ENCODE results near the gene HOXD4.

HOXD4 gene

DNA sequence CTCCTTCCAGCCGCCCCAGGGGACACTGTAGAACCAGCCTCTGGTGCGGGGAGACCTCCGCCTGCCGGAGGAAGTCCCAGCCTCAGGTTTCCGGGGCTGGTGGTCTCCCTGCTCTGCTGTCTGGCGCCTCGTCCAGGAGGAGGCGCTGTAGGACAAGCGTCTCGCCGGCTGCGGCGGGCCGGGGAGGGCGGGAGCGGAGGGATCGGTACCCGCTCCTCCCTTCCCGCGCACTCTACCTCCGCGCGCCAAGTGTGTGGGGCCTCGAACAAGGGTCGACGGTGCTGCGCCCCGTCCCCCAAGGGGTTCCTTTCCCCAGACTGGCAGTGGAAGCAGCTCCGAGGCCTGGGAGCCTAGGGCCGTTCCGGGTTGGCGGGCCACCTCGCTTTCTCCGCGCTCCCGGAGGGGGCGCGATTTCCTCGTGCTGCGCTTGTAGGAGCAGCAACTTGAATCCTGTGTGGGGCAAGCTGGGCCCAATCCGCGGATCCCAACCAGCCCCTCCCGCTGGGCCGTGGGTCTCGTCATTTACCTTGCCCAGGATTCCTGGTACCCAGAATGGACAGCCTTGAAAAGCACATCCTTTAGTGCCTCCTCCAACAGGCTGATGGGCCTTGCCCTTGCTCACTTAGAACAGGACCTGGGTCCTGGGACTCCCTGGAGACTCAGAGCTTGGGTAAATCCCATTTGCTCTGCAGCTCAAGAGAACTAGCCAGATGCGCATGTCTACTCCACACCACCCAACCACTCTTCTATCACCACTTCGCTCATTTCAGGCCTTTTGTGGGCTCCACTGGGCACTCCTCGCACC lies 10.6 kb upstream of the HOXD4 start:
- peak; percentile 83 for DNase-seq

DNA sequence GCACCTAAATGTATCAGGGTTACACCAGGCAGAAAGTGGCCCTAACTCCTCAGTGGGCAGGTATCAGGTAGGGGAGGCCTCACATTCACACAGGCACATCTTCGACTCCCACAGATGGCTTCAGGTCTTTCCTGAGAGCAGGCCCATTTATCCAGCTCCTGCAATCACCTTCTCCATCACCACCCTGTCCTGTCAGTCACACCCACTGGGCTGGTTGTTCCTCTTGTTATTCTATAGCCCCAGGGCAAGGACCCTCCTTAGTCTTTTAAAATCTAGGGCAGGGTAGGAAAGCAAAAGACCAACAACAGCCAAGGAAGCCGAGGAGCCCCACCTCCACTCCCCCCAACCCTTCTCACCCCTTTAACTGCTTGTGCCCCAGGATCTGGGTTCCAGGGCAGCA lies 9.1 kb upstream of the HOXD4 start:
- DNase-seq, result no peak

GRCh38 chr2:176145085-176145969 lies 6.0 kb upstream of the HOXD4 start:
- no peak for DNase-seq

DNA sequence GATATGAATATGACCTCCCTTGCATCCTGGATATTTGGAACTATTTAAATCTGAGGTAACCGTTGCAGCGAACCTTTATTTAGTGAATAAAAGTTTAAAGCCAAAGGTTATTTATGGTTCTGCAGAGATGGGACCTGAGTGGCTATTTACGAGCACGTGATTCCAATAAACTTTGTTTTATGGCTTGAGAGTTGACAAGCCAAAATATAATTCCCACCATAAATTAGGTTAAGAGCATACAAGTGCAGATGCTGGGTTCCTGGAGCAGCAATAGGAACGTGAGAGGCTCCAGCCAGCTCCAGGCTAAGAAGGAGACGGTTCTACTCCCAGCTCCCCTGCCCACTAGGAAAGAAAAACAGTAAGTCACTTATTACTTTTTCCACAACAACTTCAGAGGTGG lies 5.2 kb upstream of the HOXD4 start:
- DNase-seq, result peak; percentile 28

- DNase-seq, result no peak
Observed at GRCh38 chr2:176146645-176147044, 4.7 kb upstream of the HOXD4 start.

DNA sequence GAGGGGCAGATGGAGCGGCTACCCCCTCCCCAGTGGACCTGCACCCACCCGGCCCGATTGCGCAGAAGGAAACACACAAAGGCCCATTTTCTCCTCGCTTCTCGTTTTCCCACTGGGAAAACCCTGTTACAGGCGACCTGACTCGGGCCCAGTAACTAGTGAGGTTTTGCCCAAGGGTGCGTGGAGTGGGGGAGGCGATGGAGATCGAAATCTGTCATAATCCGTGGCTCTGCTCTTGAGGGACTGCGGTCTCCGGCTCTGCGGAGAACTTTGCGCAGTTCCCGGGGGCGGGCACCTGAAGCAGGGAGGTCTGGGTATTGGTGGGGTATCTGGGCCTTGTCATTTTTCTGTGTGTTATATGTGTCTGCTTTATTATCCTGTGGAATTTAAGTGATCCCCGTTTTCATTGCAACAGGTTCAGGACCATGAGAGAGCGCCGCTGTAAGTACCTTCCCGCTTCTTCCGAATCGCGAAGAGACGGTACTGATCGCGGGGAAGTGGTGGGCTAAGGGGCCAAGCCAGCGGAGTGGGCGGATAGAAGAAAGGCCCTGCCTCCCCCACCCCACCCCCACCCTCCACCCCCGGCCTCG lies 4.0 kb upstream of the HOXD4 start:
- DNase-seq, result no peak

GRCh38 chr2:176147800-176148496 lies 3.4 kb upstream of the HOXD4 start:
- DNase-seq, result no peak

DNA sequence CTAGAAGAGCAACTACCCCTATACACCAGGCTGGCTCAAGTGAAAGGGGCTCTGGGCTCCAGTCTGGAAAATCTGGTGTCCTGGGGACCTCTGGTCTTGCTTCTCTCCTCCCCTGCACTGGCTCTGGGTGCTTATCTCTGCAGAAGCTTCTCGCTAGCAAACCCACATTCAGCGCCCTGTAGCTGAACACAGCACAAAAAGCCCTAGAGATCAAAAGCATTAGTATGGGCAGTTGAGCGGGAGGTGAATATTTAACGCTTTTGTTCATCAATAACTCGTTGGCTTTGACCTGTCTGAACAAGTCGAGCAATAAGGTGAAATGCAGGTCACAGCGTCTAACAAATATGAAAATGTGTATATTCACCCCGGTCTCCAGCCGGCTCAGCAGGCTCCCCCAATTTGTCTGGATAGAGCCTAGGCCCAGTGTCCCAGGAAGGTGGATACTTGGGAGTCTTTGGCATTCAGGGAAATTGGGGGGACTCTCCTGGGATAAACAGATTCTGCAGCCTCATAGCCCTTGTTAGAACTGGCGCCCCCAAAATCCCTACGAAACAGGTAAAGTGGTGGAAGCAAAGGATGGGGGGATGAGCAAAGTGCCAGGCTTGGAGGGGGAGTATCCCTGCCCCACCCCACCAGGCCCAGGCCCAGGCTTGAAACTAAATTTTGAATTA lies 2.5 kb upstream of the HOXD4 start:
- DNase-seq, result no peak

DNA sequence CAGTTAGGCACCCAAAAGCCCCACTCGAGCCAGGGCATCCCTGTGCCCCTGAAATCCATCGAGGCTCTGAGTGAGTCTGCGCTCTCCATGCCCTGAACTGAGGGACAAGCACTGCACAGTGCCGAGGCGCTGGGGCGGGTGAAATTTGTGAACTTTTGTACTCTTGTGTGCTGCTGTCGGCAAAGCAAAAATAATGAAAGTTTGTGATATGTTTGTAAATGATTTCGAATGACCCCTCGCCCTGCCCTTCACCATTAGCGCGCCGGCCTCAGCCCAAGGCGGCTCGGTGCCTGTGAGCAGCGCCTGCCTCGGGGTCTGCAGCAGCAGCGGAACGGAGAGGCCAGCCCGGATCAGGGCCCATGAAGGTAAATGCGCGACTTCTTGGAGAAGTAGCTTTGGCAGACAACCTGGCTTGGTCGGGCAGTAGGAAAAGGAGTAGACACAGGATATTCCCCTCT lies 1.8 kb upstream of the HOXD4 start:
- DNase-seq, result no peak

DNA sequence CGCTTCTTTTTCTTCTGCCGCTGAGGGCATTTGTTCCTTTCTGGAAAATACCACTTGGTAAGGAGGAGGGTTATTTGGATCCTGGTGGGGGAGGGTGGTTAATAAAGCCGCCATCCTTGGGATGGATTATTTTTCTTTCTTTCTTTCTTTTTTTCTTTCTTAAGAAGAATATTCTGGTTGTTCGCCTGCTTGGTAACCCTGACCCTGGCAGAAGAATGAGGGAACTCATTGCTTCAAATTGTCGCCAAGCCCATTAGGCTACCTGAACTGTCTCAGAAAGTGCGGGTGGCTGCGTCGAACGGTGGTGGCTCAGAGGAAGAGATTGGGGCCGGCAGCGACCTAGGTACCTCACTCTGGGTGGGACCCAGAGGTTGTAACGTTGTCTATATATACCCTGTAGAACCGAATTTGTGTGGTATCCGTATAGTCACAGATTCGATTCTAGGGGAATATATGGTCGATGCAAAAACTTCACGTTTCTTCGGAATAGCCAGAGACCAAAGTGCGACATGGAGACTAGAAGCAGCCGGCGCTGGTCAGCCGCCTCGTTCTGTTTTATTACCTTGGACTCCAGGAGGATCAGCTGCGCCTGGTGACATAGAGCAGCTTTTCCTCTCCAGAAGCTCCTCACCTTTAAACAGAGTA lies 1.3 kb upstream of the HOXD4 start:
- DNase-seq, result no peak

DNA sequence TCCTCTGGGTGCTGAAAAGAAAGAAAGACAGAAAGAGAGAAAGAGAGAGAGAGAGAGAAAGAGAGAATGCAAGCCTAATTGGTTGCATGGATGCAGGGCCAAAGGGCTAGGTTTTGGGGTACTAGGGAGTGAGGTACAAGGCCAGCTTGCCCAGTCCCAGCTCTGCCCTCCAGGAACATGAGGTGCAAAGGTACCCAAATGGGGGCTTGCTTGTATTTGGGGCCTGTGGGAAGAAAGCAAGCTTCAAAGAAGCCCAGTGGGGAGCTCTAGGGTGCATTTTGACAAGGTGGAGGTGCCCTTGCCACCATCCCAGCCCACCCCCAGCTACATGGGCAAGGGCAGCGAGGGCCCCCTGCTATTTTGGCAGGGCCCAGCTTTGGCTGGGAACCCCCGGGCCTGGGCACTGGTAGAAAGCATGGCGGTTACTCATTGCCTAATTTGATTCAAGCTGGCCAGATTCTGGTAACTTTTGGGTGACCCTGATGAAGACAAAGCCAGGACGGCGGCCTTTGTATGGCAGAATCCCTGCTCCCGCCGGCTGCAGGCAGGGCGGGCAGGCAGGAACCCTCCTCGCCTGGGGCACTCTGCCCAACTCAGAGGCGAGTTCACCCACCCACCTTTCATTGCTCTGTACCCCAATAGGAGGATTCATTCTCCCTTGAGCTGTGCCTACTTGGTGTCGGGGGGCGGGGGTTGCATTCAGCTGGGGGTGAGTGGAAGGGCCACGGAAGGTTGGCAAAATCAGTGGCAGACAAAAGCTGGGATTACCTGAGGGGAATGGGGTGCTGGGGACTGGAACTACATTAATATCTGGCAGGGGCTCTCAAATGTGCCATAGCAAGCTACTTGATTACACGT lies 537 bp upstream of the HOXD4 start:
- DNase-seq, result no peak

GRCh38 chr2:176152350-176153181 lies 1.2 kb downstream of the HOXD4 start:
- DNase-seq, result no peak

DNA sequence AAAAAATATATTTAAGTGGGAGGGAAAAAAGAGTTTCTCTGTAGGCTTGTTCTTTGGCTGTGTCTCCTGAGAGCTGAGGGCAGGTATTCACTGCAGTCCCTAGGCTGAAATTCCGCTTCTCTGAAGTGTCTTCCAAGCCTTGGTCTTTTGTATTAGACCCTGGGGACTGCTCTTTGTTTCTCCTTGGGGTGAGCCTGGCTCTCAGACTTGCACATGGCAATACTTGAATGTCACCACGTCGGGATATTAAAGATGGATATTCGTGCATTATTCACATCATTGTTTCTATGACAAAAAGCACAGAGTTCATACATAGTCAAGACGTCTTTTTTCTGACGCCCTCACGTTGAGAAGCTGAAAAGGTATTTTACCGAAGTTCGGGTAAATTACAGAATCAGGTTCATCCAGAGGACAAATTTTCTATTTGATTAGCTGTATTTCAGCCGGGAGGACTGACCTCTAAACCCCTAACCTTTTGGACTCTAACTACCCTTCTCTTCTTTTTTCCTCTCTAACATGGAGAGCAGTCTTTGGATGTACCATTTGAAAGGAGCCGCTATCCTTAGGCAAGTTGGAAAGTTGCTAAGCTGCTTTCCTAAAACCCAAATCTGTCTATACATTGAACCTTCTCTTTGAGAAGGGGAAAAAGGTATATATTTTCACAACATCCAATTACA lies 3.4 kb downstream of the HOXD4 start:
- DNase-seq, result no peak

DNA sequence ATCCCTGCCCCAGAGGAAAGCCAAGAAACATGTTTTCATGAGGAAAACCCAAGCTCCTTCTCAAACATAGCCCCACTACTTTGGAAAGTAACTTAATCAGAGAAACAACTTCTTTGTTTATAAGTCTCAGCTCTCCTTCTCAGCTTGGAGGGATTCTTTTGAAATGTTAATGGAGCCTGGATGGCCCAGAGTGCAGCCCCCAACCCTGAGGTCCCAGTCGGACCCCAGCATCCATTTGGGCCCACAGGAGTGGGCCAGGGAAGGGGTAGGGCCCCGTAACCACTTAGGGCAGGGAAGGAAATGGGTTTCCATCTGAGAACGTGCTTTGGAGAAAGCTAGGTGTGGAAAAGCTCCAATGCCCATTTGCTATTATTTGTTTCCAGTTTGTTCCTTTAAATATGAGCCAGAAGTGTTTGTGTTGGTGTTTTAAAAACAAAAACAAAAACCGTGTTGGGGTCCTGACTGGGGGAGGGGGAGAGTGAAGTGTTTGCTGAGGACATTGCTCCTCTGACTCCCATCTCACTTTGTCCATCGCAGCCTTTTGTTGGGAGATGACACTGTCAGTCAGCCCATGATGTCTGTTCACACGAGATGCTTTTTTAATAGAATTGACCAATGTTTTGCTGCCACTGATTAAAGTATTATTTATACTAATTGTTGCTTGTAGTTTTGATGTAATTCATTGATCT lies 4.2 kb downstream of the HOXD4 start:
- no peak for DNase-seq

- DNase-seq, result no peak
Observed at GRCh38 chr2:176156301-176156806, 5.0 kb downstream of the HOXD4 start.

DNA sequence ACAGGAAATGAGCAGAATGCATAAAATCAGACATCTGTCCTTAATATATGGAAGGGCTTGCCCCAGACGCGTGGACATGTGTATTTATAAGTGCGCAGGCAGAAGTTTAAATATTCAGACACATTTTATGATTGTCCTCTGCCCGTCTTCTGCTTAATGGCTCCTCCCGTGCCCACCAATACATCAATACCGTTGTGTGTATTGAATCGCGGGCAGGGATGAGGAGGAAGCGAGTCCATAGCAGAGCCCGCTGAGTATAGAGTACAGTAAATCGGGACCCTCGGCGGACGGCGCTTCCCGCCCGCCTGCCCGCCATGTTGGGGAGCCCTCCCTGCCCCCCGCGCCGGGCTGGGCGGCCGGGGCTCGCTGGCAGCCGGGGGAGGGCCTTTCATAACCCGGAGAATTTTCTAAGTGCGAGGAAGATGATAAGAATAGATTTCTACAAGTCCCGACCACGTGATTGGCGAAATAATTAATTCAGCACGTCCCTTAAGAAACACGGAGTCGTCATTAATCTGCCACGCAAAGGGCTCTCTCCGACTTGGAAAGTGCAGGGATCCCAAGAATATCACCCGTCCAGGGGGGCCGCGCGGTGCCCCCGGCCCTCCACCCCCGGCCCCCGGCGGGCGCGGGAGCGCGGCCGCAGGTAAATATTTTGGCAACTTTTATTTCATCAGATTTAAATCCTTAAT lies 5.6 kb downstream of the HOXD4 start, which contains the start of gene HOXD3:
HOXD3 (plus strand) TSS at position 501 of the 692 bp plus-strand sequence. CDS start 11,808 bp downstream, outside the sequence.
- peak; percentile 61 for DNase-seq

- no peak for DNase-seq
Observed at GRCh38 chr2:176157499-176158185, 6.3 kb downstream of the HOXD4 start.

Measured in fibroblast of skin of abdomen (primary cell).